HL-60/S4 treated with retinoic acid at 250 ng/mL for 4 days and 3 days (cell line): Measurements from ENCODE around the gene ZCWPW1.
"Not testable (repeated sequence)": the region's sequence is repeated elsewhere in the genome, so short reads cannot be mapped to it uniquely, and the experiment has no call there.

Source experiments
- in situ Hi-C: fragments of 300-500 bp; cut with MboI; formaldehyde crosslinking; loops from 2 replicates; pipeline ENCODE4 v1.7.0; 2022; ENCODE audit warnings: low sequenced_read_pairs

The ZCWPW1 gene

GRCh38 chr7:100457033-100457432 lies 28.5 kb upstream of the ZCWPW1 start:
- in situ Hi-C loops: no loop called here

GRCh38 chr7:100456562-100456961 lies 28.1 kb upstream of the ZCWPW1 start:
- in situ Hi-C loops: no loop called here

- in situ Hi-C loops: no loop called here
Observed at GRCh38 chr7:100455206-100455605, 26.7 kb upstream of the ZCWPW1 start.

GRCh38 chr7:100453854-100454253 lies 25.4 kb upstream of the ZCWPW1 start:
- in situ Hi-C loops: not testable (repeated sequence)

GRCh38 chr7:100452513-100452912 lies 24.0 kb upstream of the ZCWPW1 start:
- in situ Hi-C loops: no loop called here

GRCh38 chr7:100449190-100449795 lies 20.8 kb upstream of the ZCWPW1 start:
- in situ Hi-C loops: no loop called here

GRCh38 chr7:100447363-100447762 lies 18.9 kb upstream of the ZCWPW1 start:
- in situ Hi-C loops: not testable (repeated sequence)

GRCh38 chr7:100446040-100446439 lies 17.5 kb upstream of the ZCWPW1 start:
- in situ Hi-C loops: no loop called here

- in situ Hi-C loops: no loop called here
Observed at GRCh38 chr7:100444311-100445278, 16.1 kb upstream of the ZCWPW1 start.

GRCh38 chr7:100443096-100443840 lies 14.8 kb upstream of the ZCWPW1 start:
- in situ Hi-C loops: no loop called here

GRCh38 chr7:100441641-100442535 lies 13.4 kb upstream of the ZCWPW1 start:
- in situ Hi-C loops: no loop called here

GRCh38 chr7:100439244-100439643 lies 10.7 kb upstream of the ZCWPW1 start:
- in situ Hi-C loops: not testable (repeated sequence)

- in situ Hi-C loops: not testable (repeated sequence)
Observed at GRCh38 chr7:100438731-100439130, 10.2 kb upstream of the ZCWPW1 start.

- in situ Hi-C loops: no loop called here
Observed at GRCh38 chr7:100438172-100438571, 9.7 kb upstream of the ZCWPW1 start.

- in situ Hi-C loops: no loop called here
Observed at GRCh38 chr7:100437150-100438100, 8.9 kb upstream of the ZCWPW1 start.

- in situ Hi-C loops: no loop called here
Observed at GRCh38 chr7:100435401-100436304, 7.2 kb upstream of the ZCWPW1 start.

GRCh38 chr7:100434297-100435144 lies 6.0 kb upstream of the ZCWPW1 start:
- in situ Hi-C loops: no loop called here
